Activated T-helper 2 cell treated with anti-CD3 and anti-CD28 coated beads, Interferon-gamma antibody, Interleukin-2, Interleukin-4, amounts not matched to agents 10 μg/mL and 5 μg/mL and 100 μg/mL, durations not matched to agents 14 hours and 24 hours and 36 hours (primary cell): ENCODE results near the gene ZNF451. TPM values are rescaled to one million over a fixed set of nuclear protein-coding genes. Genes with fewer than 3 reads are reported as not detected.

ENCODE experiments used
- DNase-seq: peaks from one replicate; pipeline ENCODE4 v3.0.0; 2021; ENCODE audit warnings: low spot score
- H3K27ac Mint-ChIP-seq: one replicate; pipeline ENCODE4 v1.8.0; 2021; ENCODE audit warnings: mixed read lengths
- H3K27me3 Mint-ChIP-seq: one replicate; pipeline ENCODE4 v1.8.0; 2021; ENCODE audit warnings: low read depth, mixed read lengths
- H3K36me3 Mint-ChIP-seq: one replicate; pipeline ENCODE4 v1.8.0; 2021; ENCODE audit warnings: low read depth, mixed read lengths
- H3K4me1 Mint-ChIP-seq: one replicate; pipeline ENCODE4 v1.8.0; 2021; ENCODE audit warnings: low read depth, mixed read lengths
- H3K4me3 Mint-ChIP-seq: one replicate; pipeline ENCODE4 v1.8.0; 2021; ENCODE audit warnings: low read depth, mild to moderate bottlenecking, moderate library complexity, mixed read lengths
- H3K9me3 Mint-ChIP-seq: one replicate; pipeline ENCODE4 v1.8.0; 2021; ENCODE audit warnings: mixed read lengths
- intact Hi-C: fragments of 100-400 bp; cut with micrococcal nuclease; formaldehyde crosslinking; loops from one replicate; pipeline ENCODE4 v1.15.1; 2023
- total RNA-seq: library from RNA; stranded (reverse); gene quantifications from 2 replicates; pipeline ENCODE4 v1.2.3, GENCODE V29; 2022

ZNF451 gene
- total RNA-seq, 1 donor from 2014 or later: 60.3 TPM

DNA sequence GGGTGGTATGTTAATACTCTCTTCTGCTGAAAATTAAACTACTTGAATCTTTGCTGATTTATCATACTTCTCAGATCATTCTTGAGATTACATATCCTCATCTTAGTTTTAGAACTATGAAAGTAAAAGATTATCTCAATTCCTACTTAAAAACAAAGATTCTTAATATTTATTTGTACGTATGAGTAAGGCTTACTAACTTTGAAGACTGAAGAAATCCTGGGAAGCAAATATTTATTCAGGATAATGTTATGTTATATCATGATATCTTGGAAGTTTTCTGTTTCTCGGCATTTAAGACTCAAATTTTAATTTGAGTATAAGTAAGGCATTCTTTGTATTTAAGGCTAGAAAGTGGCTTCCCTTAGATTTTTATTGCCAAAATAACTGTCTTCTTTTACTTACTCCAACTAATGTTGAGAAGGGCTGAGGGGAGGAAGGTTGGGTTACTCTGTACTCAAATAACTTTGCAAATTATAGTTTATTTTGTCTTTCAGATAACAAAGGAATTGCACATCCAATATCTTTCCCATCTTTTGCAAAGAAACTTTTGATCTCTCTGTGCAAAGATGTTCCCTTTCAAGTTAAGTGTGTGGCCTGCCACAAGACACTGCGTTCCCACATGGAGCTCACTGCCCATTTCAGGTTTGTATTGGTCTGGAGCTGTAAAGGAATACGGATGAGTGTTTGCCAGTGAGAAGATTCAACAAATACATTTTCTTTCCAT, 51.6 kb downstream of the ZNF451 start:
- Mint-ChIP-seq H3K9me3 (no peaks in the 10 kb centered on the region), H3K27me3 (no peaks in the 10 kb centered on the region), H3K4me3 (no peak overlapping the region), H3K4me1 (peaks cover 15% of the 10 kb centered on the region), H3K36me3 (peaks cover 70% of the 10 kb centered on the region), H3K27ac (no peak overlapping the region)
- DNase-seq: no peak
- intact Hi-C loops: loop anchor here (10.0 kb wide), 1 partner anchor 187 kb away; the partner anchor contains the start of gene BEND6

DNA sequence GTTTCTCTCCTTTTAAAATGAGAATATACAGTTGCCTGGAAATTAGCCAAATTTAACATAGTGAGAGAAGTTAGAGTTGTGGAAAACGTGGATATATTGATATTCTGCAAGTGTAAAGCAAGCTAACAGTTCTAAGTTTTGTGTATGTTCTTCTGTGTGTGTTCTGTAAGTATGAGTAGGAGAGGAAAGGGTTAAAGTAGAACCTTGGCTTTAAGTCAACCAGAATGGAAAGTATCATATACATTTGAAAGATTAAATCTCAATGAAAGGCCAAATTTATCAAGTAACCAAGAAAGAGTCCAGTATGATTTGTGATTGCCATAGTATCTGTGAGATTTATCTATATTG, 52.2 kb downstream of the ZNF451 start:
- Mint-ChIP-seq H3K4me1 (peaks cover 14% of the 10 kb centered on the region), H3K36me3 (peaks cover 68% of the 10 kb centered on the region), H3K4me3 (no peak overlapping the region), H3K27me3 (no peaks in the 10 kb centered on the region), H3K27ac (no peak overlapping the region), H3K9me3 (no peaks in the 10 kb centered on the region)
- intact Hi-C loops: loop anchor here (10.0 kb wide), 1 partner anchor 187 kb away; the partner anchor contains the start of gene BEND6
- DNase-seq: no peak

DNA sequence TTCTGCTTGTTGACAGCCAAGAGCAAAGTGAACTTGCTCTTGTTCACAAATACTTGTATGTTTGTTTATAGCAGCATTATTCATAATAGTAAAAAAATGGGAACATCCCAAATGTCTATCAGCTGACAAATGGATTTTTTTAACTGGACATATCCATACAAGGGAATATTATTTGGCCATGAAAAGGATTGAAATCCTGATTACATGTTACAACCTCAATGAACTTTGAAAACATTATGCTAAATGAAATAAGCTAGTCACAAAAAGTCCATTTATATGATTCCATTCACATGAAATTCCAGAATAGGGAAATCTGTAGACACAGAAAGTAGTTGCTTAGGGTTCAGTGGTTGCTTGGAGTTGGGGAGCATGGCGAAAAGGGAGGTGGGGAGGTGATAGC, 53.7 kb downstream of the ZNF451 start:
- H3K4me1 Mint-ChIP-seq: peaks cover 26% of the 10 kb centered on the region
- DNase-seq: no peak
- no peaks in the 10 kb centered on the region for H3K27me3 Mint-ChIP-seq
- H3K36me3 Mint-ChIP-seq: peaks cover 75% of the 10 kb centered on the region
- H3K4me3 Mint-ChIP-seq: no peak overlapping the region
- H3K27ac Mint-ChIP-seq: no peak overlapping the region
- no peaks in the 10 kb centered on the region for H3K9me3 Mint-ChIP-seq
- intact Hi-C loops: loop anchor here (10.0 kb wide), 1 partner anchor 189 kb away; the partner anchor contains the start of gene BEND6

DNA sequence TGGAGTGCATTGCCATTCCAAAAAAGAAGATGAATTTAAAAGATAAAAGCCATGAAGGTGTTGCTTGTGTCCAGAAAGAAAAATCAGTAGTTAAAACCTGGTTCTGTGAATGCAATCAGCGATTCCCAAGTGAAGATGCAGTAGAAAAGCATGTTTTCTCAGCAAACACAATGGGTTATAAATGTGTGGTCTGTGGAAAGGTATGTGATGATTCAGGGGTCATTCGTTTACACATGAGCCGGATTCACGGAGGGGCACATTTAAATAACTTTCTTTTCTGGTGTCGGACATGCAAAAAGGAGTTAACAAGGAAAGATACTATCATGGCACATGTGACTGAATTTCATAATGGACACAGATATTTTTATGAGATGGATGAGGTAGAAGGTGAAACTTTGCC, 57.4 kb downstream of the ZNF451 start:
- DNase-seq: no peak
- Mint-ChIP-seq H3K4me1 (peaks cover 36% of the 10 kb centered on the region), H3K36me3 (peaks cover 83% of the 10 kb centered on the region), H3K9me3 (no peaks in the 10 kb centered on the region), H3K27ac (peak overlapping the region; percentile 93), H3K27me3 (no peaks in the 10 kb centered on the region), H3K4me3 (no peak overlapping the region)
- intact Hi-C loops: loop anchor here (10.0 kb wide), 1 partner anchor 193 kb away; the partner anchor contains the start of gene BEND6

DNA sequence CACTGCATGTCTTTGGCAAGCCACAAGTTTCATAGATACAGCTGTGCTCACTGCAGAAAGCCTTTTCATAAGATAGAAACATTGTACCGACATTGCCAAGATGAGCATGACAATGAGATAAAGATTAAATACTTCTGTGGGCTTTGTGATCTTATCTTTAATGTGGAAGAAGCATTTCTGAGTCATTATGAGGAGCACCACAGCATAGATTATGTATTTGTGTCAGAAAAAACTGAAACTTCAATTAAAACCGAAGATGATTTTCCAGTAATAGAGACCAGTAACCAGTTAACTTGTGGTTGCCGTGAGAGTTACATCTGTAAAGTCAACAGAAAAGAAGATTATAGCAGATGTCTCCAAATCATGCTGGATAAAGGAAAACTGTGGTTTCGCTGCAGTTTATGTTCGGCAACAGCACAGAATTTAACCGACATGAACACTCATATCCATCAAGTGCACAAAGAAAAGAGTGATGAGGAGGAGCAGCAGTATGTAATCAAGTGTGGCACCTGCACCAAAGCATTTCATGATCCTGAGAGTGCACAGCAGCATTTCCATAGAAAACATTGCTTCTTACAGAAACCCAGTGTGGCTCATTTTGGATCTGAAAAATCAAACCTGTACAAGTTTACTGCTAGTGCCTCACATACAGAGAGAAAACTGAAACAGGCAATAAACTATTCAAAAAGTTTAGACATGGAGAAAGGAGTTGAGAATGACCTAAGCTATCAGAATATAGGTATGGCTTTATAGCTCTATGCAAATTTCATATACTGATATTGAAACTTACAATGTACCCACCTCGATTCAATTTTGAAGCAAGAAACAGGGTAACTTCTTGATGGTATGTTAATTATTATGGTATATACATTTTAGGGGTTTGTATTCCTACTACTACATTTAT, 58.2 kb downstream of the ZNF451 start:
- DNase-seq: peak; percentile 25
- Mint-ChIP-seq H3K27me3 (no peaks in the 10 kb centered on the region), H3K9me3 (no peaks in the 10 kb centered on the region), H3K4me3 (peak overlapping the region; percentile 65), H3K4me1 (peaks cover 37% of the 10 kb centered on the region), H3K27ac (peak overlapping the region; percentile 93), H3K36me3 (peaks cover 82% of the 10 kb centered on the region)
- intact Hi-C loops: loop anchor here (1.0 to 10.0 kb wide), 5 partner anchors 11 to 193 kb away; partner anchors contain the start of genes BAG2 and BEND6

DNA sequence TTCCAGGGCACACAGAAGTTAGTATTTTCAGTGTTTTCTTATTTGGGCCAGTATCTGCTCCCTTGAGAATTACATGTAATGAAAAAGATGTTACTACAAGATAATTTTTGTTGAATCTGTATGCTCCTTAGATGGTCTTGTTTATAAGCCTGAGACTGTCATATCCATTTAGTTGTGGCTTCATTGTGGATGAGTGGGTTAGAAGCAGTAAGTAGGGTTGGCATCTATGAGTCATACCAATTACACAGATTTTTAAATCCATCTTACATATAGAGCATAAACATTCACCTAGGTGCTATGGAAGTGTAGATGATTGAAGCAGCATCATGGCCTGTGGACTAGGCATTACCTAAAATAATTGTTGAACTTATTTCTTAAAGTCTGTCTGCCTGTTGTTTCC, 68.7 kb downstream of the ZNF451 start:
- intact Hi-C loops: loop anchor here (1.0 kb wide), 2 partner anchors 10 to 14 kb away; partner anchors contain the start of gene BAG2
- DNase-seq: no peak
- Mint-ChIP-seq H3K9me3 (no peaks in the 10 kb centered on the region), H3K27ac (peak overlapping the region; percentile 34), H3K4me1 (peaks cover 14% of the 10 kb centered on the region), H3K36me3 (peaks cover 66% of the 10 kb centered on the region), H3K4me3 (no peak overlapping the region), H3K27me3 (no peaks in the 10 kb centered on the region)

DNA sequence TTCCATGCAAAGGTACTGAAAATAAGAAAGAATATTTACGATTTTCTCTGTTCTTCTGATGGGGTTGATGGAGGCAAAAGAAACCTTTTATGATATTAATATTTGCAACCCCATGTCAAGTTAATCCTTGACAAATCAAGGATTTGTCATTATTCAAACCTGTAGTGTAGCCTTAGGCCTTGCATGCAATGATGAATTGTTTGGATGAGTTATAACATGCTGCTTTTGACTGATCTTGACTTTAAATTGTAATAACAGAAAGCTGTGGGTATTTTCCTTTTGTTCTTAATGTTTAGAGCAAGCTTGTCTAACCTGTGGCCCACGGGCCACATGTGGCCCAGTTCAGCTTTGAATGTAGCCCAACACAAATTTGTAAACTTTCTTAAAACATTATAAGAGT, 69.1 kb downstream of the ZNF451 start:
- no peak for DNase-seq
- peaks cover 66% of the 10 kb centered on the region for H3K36me3 Mint-ChIP-seq
- H3K4me3 Mint-ChIP-seq: no peak overlapping the region
- peaks cover 3% of the 10 kb centered on the region for H3K9me3 Mint-ChIP-seq
- intact Hi-C loops: loop anchor here (1.0 kb wide), 1 partner anchor 11 kb away; no protein-coding TSS in a partner anchor
- no peaks in the 10 kb centered on the region for H3K27me3 Mint-ChIP-seq
- peaks cover 11% of the 10 kb centered on the region for H3K4me1 Mint-ChIP-seq
- H3K27ac Mint-ChIP-seq: no peak overlapping the region

DNA sequence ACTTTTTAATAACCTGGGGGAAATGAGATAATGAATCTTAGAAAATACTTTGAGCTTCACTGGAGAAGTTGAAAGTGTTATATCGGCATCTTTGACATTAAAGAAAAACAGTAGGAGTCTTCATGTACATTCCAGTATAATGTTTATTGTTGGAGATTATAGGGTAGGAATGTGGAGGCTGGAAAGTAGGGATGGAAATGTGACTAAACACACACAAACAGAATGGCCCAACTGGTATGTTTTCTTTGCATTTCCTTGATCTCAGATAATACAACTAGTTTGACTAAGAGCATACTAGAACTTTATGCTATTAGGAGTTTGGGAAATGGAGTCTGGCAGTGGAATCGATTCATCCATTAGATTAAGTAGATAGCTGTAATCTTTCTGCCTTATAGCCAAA, 72.0 kb downstream of the ZNF451 start:
- Mint-ChIP-seq H3K4me3 (no peak overlapping the region), H3K9me3 (peaks cover 19% of the 10 kb centered on the region), H3K27ac (no peak overlapping the region), H3K27me3 (no peaks in the 10 kb centered on the region), H3K36me3 (peaks cover 71% of the 10 kb centered on the region), H3K4me1 (peaks cover 11% of the 10 kb centered on the region)
- DNase-seq: no peak
- intact Hi-C loops: no loop called here

DNA sequence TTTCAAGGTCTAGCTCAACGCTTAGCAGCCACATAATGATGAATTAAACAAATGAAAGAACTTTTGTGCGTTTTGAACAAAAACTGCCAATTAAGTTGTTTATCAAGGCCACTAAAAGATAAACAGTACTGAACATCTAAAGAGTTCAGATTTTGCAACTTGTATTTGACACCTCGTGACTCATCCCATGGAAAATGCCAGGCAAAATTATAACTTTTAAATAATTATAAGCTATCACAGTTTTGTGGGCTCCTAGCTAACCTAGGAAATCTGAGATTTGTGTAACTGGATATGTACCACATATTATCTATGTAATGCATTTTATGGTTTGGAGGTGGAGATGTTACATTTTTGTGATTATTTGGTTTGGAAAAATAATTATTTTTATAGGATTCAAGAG, 72.5 kb downstream of the ZNF451 start:
- Mint-ChIP-seq H3K4me1 (peaks cover 10% of the 10 kb centered on the region), H3K36me3 (peaks cover 70% of the 10 kb centered on the region), H3K4me3 (no peak overlapping the region), H3K9me3 (peaks cover 19% of the 10 kb centered on the region), H3K27me3 (no peaks in the 10 kb centered on the region), H3K27ac (no peak overlapping the region)
- intact Hi-C loops: no loop called here
- no peak for DNase-seq

DNA sequence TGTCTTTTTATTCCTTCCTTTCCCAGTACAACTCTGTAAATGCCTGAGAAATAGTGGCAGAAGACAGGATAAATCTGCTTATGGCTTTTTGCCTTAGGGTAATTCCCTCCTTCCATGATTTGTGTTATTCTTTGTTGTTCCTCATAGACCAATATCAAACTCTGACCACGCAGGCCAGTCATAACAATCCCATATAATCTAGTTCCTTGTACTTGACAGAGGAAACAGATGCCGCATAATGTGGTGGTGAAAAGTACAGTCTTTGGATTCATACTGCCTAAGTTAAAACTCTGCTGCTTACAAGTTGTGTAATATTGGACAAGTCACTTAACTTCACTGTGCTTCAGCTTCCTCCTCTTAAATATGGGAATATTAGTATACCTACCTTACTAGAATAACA, 74.0 kb downstream of the ZNF451 start:
- Mint-ChIP-seq H3K9me3 (peaks cover 19% of the 10 kb centered on the region), H3K4me1 (peaks cover under 1% of the 10 kb centered on the region), H3K36me3 (peaks cover 61% of the 10 kb centered on the region), H3K27ac (no peak overlapping the region), H3K27me3 (no peaks in the 10 kb centered on the region), H3K4me3 (no peak overlapping the region)
- no peak for DNase-seq
- intact Hi-C loops: no loop called here

DNA sequence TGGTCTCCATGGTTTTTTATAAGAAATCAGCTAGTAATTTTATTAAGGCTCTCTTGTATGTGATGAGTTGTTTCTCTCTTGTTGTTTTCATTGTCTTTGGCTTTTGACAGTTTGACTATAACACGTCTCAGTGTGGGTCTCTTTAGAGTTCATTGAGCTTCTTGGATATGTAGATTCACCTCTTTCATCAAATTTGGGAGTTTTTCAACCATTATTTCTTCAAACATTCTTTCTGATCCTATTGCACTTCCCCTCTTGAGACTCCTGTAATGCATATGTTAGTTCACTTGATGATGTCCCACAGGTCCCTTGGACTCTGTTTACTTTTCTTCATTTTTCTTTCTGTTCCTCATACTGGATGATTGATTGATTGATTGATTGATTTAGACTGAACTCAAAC, 75.1 kb downstream of the ZNF451 start:
- Mint-ChIP-seq H3K4me3 (no peak overlapping the region), H3K9me3 (peaks cover 19% of the 10 kb centered on the region), H3K27me3 (no peaks in the 10 kb centered on the region), H3K27ac (no peak overlapping the region), H3K4me1 (no peaks in the 10 kb centered on the region), H3K36me3 (peaks cover 61% of the 10 kb centered on the region)
- intact Hi-C loops: no loop called here
- no peak for DNase-seq

DNA sequence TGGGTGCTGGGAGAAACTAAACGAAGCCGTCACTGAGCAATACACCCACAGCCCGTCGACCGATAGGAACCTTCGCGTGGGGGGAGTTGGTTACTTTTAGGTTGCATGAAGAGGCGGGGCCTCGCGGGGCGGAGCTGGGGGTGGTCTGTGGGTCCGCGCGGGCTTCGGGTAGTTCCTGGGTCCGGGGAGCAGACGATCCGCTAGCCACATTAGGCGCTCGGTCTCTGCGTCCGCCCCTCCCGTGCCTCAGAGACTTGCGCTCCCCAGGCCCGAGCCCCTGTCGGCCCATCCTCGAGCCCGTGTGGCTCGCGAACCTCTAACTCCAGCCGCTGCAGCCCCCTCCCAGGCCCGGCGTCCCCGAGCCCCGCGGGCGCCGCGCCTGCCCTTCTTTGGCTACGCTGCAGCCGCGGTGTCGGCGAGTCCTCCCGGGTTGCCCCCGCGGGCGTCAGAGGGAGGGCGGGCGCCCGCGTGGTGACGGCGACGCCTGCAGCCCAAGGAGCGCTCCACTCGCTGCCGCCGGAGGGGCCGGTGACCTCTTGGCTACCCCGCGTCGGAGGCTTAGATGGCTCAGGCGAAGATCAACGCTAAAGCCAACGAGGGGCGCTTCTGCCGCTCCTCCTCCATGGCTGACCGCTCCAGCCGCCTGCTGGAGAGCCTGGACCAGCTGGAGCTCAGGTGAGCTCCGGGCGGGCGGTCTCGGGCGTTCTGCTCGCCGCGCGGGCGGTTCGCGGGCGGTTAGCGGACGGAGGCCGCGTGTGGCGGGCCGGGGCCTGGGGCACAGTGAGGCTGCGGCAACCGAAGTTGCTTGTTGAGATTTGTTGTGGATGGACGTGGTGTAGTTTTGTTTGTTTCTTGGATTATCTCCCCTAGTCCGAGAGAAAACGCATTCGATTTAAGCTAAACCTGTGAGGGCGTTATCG, 82.4 kb downstream of the ZNF451 start, which contains the start of gene BAG2:
TSS of gene BAG2 (plus strand) at position 191 of the 920 bp plus-strand sequence. CDS start at position 563, 372 bp downstream.
- Mint-ChIP-seq H3K36me3 (peaks cover 19% of the 10 kb centered on the region), H3K4me3 (peak within 1 kb of the TSS; percentile 97), H3K4me1 (peaks cover 25% of the 10 kb centered on the region), H3K9me3 (no peaks in the 10 kb centered on the region), H3K27me3 (no peaks in the 10 kb centered on the region), H3K27ac (peak within 1 kb of the TSS; percentile 93)
- intact Hi-C loops: loop anchor here (1.0 to 10.0 kb wide), 8 partner anchors 14 to 218 kb away; partner anchors contain the start of genes BEND6, KIAA1586, PRIM2 and RAB23
- DNase-seq: peak; percentile 92
